Ascending aorta (tissue), 2 donors: ENCODE data around the gene MGST1. TPM values are rescaled to one million over a fixed set of nuclear protein-coding genes. Genes with fewer than 3 reads are reported as not detected.
"Not testable (repeated sequence)": the region's sequence is repeated elsewhere in the genome, so short reads cannot be mapped to it uniquely, and the experiment has no call there.

ENCODE experiments used
- DNase-seq, 2 donors: peaks; one replicate each; pipeline ENCODE4 v3.0.0-alpha.2; 2019; ENCODE audit warnings: low spot score in 2 of 2
- H3K27ac ChIP-seq, 2 donors: fragments of 200-600 bp; sonication (generic); one replicate each; pipeline ENCODE4 v1.5.1; 2016 to 2017; ENCODE audit warnings: mild to moderate bottlenecking in 1 of 2
- H3K27me3 ChIP-seq: fragments of 200-600 bp; sonication (generic); one replicate; pipeline ENCODE4 v1.5.1; 2017
- H3K36me3 ChIP-seq, 2 donors: fragments of 200-600 bp; sonication (generic); one replicate each; pipeline ENCODE4 v1.5.1; 2016
- H3K4me1 ChIP-seq, 2 donors: fragments of 200-600 bp; sonication (generic); one replicate each; pipeline ENCODE4 v1.5.1; 2016 to 2017; ENCODE audit warnings: mild to moderate bottlenecking in 1 of 2
- H3K4me3 ChIP-seq, 2 donors: fragments of 200-600 bp; sonication (generic); one replicate each; pipeline ENCODE4 v1.5.1; 2016 to 2017; ENCODE audit warnings: mild to moderate bottlenecking in 1 of 2
- H3K9me3 ChIP-seq, 2 donors: fragments of 200-600 bp; sonication (generic); one replicate each; pipeline ENCODE4 v1.5.1; 2016
- intact Hi-C: fragments of 100-400 bp; cut with DNase I; formaldehyde crosslinking; loops from one replicate; pipeline ENCODE4 v1.15.1; 2023
- total RNA-seq: library from RNA; depleted of rRNA; stranded (reverse); fragments of >200 nt; gene quantifications from one replicate; pipeline ENCODE4 v1.1.0, GENCODE V29; 2016
- TF ChIP-seq, protein P1 (sequence below), 3 experiments: fragments of 200-600 bp in 2 of 3; fragments of 450-650 bp in 1 of 3; sonication (generic) in 2 of 3; IDR thresholded peaks; one replicate each; pipeline ENCODE4 v1.5.1; 2016 to 2019; ENCODE audit warnings: antibody characterized with exemption in 3 of 3, mild to moderate bottlenecking in 1 of 3, moderate library complexity in 1 of 3

Gene MGST1
- total RNA-seq, 1 donor from 2014 or later, result 101 TPM

DNA sequence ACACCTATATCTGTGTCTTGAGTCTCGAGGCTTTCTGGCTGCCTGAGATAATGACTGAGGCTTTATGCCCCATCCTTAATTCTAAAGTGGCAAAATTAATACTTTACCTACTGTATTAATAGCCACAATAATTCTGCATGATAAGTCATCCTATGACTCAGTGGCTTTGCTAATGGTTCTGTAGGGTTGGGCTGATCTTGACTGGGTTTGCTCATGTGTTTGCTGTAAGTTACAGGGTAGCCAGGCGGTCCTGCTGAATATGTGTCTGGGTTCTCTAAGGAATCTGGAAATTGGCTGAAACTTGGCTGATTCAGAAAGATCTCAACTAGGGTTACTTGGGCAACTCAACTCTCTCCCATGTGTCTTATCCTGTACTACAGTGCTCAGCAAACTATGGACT is 21.7 kb downstream of the MGST1 start:
- Histone ChIP-seq H3K4me3 (no peak overlapping the region), H3K27me3 (no peaks in the 10 kb centered on the region), H3K4me1 (no peaks in the 10 kb centered on the region), H3K36me3 (no peaks in the 10 kb centered on the region), H3K27ac (no peak overlapping the region), H3K9me3 (no peaks in the 10 kb centered on the region)
- intact Hi-C loops, result loop anchor here (10.0 kb wide), 1 partner anchor 384 kb away; no protein-coding TSS in a partner anchor
- TF ChIP-seq, protein P1, sequence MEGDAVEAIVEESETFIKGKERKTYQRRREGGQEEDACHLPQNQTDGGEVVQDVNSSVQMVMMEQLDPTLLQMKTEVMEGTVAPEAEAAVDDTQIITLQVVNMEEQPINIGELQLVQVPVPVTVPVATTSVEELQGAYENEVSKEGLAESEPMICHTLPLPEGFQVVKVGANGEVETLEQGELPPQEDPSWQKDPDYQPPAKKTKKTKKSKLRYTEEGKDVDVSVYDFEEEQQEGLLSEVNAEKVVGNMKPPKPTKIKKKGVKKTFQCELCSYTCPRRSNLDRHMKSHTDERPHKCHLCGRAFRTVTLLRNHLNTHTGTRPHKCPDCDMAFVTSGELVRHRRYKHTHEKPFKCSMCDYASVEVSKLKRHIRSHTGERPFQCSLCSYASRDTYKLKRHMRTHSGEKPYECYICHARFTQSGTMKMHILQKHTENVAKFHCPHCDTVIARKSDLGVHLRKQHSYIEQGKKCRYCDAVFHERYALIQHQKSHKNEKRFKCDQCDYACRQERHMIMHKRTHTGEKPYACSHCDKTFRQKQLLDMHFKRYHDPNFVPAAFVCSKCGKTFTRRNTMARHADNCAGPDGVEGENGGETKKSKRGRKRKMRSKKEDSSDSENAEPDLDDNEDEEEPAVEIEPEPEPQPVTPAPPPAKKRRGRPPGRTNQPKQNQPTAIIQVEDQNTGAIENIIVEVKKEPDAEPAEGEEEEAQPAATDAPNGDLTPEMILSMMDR (IDR thresholded peaks at IDR 0.05), result no peak
- DNase-seq, result no peak

DNA sequence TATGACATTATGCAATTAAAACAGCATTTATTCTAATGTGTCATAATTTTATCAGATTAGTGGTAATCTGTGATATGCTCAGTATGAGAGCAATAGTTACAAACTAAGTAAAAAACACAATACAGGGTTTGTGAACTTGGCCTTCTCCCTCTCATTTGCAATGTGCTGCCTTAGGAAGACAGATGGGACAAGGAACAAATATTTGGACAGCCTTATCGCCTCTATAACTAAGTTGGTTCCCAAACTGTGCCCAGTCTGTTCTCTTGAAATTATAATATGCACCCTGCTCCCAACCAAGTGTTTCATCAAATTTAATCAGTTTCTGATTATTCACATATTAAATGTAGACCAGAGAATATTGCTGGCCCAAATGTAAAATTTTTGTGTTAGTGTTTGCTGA is 22.7 kb downstream of the MGST1 start:
- Histone ChIP-seq H3K27ac (no peak overlapping the region), H3K36me3 (no peaks in the 10 kb centered on the region), H3K27me3 (no peaks in the 10 kb centered on the region), H3K9me3 (no peaks in the 10 kb centered on the region), H3K4me3 (no peak overlapping the region), H3K4me1 (no peaks in the 10 kb centered on the region)
- TF ChIP-seq, protein P1 (IDR thresholded peaks at IDR 0.05), result no peak
- intact Hi-C loops, result no loop called here
- DNase-seq, result no peak

DNA sequence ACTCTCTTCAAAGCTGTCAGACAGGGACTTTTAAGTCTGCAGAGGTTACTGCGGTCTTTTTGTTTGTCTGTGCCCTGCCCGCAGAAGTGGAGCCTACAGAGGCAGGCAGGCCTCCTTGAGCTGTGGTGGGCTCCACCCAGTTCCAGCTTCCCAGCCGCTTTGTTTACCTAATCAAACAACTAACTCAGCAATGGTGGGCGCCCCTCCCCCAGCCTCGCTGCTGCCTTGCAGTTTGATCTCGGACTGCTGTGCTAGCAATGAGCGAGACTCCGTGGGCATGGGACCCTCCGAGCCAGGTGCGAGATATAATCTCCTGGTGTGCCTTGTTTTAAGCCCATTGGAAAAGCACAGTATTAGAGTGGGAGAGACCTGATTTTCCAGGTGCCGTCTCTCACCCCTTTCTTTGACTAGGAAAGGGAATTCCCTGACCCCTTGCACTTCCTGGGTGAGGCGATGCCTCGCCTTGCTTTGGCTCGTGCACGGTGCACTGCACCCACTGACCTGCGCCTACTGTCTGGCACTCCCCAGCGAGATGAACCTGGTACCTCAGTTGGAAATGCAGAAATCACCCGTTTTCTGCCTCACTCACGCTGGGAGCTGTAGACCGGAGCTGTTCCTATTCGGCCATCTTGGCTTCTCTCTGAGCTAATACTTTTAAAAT is 35.3 kb downstream of the MGST1 start:
- H3K27me3 ChIP-seq, H3K36me3 ChIP-seq, H3K27ac ChIP-seq, DNase-seq, H3K4me3 ChIP-seq, H3K9me3 ChIP-seq, H3K4me1 ChIP-seq: not testable (repeated sequence)
- intact Hi-C loops, result loop anchor here (10.0 kb wide), 1 partner anchor 302 kb away; no protein-coding TSS in a partner anchor

DNA sequence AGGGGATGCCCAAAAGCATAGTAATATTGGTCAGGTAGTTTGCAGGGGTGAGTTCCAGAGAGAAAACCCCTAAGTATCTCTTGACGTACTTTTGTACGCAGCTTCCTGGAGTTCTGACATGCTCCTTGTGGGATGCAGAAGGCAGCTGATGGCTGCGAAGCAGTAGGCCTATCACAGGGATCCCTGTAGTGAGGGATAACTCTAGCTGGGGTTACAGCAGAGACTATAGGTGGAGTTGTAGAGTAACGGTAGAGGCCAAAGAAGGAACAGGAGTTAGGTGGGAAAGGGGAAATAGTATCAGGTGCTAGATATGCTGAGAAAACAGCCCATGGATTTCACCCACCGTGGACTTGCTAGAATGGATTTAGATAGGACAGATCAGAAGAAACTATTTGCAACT is 37.3 kb downstream of the MGST1 start:
- no peak overlapping the region for H3K27ac ChIP-seq
- no peak overlapping the region for H3K4me3 ChIP-seq
- no peaks in the 10 kb centered on the region for H3K27me3 ChIP-seq
- TF ChIP-seq, protein P1 (IDR thresholded peaks at IDR 0.05), result no peak
- no peaks in the 10 kb centered on the region for H3K9me3 ChIP-seq
- intact Hi-C loops, result loop anchor here (10.0 kb wide), 1 partner anchor 300 kb away; no protein-coding TSS in a partner anchor
- no peaks in the 10 kb centered on the region for H3K36me3 ChIP-seq
- no peak for DNase-seq
- H3K4me1 ChIP-seq, result no peaks in the 10 kb centered on the region

DNA sequence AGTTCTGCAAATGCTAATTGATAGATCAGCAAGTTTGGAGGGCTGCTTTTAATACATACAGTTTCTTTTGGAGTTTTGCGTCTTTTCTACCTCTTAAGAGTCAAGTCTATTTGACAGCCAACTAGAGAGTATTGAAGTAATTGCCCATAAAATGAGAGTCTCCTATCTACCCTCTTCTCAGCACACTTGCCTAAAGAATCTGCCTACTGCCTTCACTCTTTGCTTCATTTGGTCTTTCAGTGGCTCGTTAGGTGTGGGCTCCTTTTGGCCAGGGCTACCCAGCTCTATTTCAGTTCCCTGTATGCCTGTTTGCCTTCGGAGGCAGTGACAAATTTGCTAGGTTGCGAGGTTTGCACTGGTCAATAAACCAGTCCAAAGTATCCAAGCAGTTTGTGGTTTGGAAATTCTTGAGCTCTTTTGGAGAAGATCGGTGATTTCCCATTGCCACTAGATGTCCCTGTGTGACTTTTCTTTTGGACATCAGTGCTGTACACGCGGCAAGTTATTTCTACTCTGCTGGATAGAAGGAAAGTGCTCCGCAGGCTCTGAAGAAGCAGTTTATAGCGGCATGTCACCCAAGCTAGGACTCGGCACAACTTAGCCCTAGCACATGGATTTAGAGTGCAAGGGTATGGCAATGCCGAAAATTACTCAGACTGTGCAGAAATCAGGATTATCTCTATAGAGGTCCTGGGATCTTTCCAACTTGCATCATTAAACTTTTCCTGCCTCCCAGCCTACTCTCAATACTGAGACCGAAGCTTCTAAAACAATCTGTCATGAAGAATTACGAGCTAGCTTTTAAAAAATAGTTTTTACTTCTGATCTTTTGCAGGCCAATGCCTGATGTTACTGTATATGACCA is 38.6 kb downstream of the MGST1 start:
- H3K36me3 ChIP-seq, result no peaks in the 10 kb centered on the region
- no peaks in the 10 kb centered on the region for H3K9me3 ChIP-seq
- H3K4me3 ChIP-seq, result no peak overlapping the region
- no peak overlapping the region for H3K27ac ChIP-seq
- intact Hi-C loops, result loop anchor here (10.0 kb wide), 1 partner anchor 299 kb away; no protein-coding TSS in a partner anchor
- no peak for DNase-seq
- TF ChIP-seq, protein P1 (IDR thresholded peaks at IDR 0.05), result peak in 2 of 3 experiments; percentile 24 to 57
- no peaks in the 10 kb centered on the region for H3K27me3 ChIP-seq
- H3K4me1 ChIP-seq, result no peaks in the 10 kb centered on the region

DNA sequence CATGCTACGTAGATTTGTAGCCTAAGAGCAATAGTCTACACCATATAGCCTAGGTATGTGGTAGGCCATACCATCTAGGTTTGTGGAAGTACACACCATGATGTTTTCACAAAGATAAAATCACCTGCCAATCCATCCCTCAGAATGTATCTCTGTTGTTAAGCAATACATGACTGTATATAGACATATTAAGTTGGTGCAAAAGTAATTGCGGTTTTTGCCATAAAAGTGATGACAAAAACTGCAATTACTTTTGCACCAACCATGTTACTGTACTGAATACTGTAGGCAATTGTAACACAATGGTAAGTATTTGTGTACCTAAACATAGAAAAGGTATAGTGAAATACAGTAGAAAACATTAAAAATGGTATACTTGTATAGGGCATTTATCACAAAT is 40.5 kb downstream of the MGST1 start:
- no peaks in the 10 kb centered on the region for H3K36me3 ChIP-seq
- intact Hi-C loops, result loop anchor here (10.0 kb wide), 1 partner anchor 297 kb away; no protein-coding TSS in a partner anchor
- no peak overlapping the region for H3K27ac ChIP-seq
- TF ChIP-seq, protein P1 (IDR thresholded peaks at IDR 0.05), result no peak
- no peak overlapping the region for H3K4me3 ChIP-seq
- no peak for DNase-seq
- no peaks in the 10 kb centered on the region for H3K9me3 ChIP-seq
- H3K27me3 ChIP-seq, result no peaks in the 10 kb centered on the region
- H3K4me1 ChIP-seq, result no peaks in the 10 kb centered on the region
